Adrenal gland (tissue), 12 donors: ENCODE results near the gene ZSCAN5B. TPM values are rescaled to one million over a fixed set of nuclear protein-coding genes. Genes with fewer than 3 reads are reported as not detected.
"Not testable (repeated sequence)": the region's sequence is repeated elsewhere in the genome, so short reads cannot be mapped to it uniquely, and the experiment has no call there.

Experiments used
- DNase-seq, 7 donors: peaks; one replicate each; pipeline ENCODE4 v3.0.0-alpha.2; 2019 to 2020
- H3K27ac ChIP-seq, 5 donors: fragments of 200-600 bp; sonication (generic) in 4 of 5; 1 replicate in 3 of 5; 2 replicates in 2 of 5; pipeline versions ENCODE4 v1.5.1 to v1.8.0; 2016 to 2020; ENCODE audit warnings: mild to moderate bottlenecking in 1 of 5
- H3K27me3 ChIP-seq: fragments of 200-600 bp; 2 replicates; pipeline ENCODE4 v1.8.0; 2021
- H3K36me3 ChIP-seq, 2 donors: fragments of 200-600 bp; replicated peaks in 1 of 2; 1 replicate in 1 of 2; 2 replicates in 1 of 2; pipeline versions ENCODE4 v1.5.1 to v1.8.0; 2018 to 2022
- H3K4me1 ChIP-seq, 2 donors: fragments of 200-600 bp; replicated peaks in 1 of 2; 1 replicate in 1 of 2; 2 replicates in 1 of 2; pipeline versions ENCODE4 v1.5.1 to v1.8.0; 2018 to 2021
- H3K4me3 ChIP-seq, 4 donors: fragments of 200-600 bp; sonication (generic) in 3 of 4; one replicate each; pipeline ENCODE4 v1.5.1; 2016 to 2018
- H3K9me3 ChIP-seq, 3 donors: fragments of 200-600 bp; sonication (generic) in 1 of 3; replicated peaks in 1 of 3; 1 replicate in 2 of 3; 2 replicates in 1 of 3; pipeline versions ENCODE4 v1.5.1 to v1.8.0; 2016 to 2021
- CTCF ChIP-seq, 6 experiments: fragments of 450-650 bp in 4 of 6; fragments of 200-600 bp in 2 of 6; sonication (generic) in 1 of 6; IDR thresholded peaks; 1 replicate in 5 of 6; 2 replicates in 1 of 6; pipeline versions ENCODE4 v1.5.1 to v1.8.0; 2016 to 2021; ENCODE audit warnings: antibody characterized with exemption in 6 of 6, mild to moderate bottlenecking in 2 of 6, moderate library complexity in 1 of 6
- POLR2A ChIP-seq, 2 donors: fragments of 450-650 bp; IDR thresholded peaks; one replicate each; pipeline ENCODE4 v1.6.1; 2017; ENCODE audit warnings: antibody characterized with exemption in 2 of 2, mild to moderate bottlenecking in 2 of 2, moderate library complexity in 1 of 2
- WGBS, 4 donors: extraction: QIAGEN DNeasy Blood & Tissue Kit in 2 of 4; methylation state at CpG; one replicate each; pipeline versions ENCODE4 v1.1.5 to v1.1.7; 2013 to 2017; 5-methylcytosine and 5-hydroxymethylcytosine counted together
- intact Hi-C, 2 donors: fragments of 100-400 bp; cut with DNase I; formaldehyde crosslinking; loops; one replicate each; pipeline versions ENCODE4 v1.14.1 to v1.15.0; 2022 to 2023
- polyA plus RNA-seq, 3 donors: library from polyadenylated mRNA; stranded (reverse); fragments of 200-250 nt in 2 of 3; fragments of 350-450 nt in 1 of 3; fragmentation: Illumina TruSeq in 1 of 3; extraction: RNeasy Lipid Tissue Mini Kit (QIAGEN cat#74804) in 1 of 3; gene quantifications; one replicate each; pipeline ENCODE4 v1.2.3, GENCODE V29; 2013 to 2014
- total RNA-seq, 9 donors: library from RNA; depleted of rRNA in 4 of 9; stranded (reverse); fragments of >200 nt in 4 of 9; fragments of 120-200 nt in 1 of 9; fragmentation: NEBNext Ultra II Directional in 1 of 9; extraction: Animal tissue kit (Norgen Biotek cat#: 25700) in 1 of 9; gene quantifications; one replicate each; pipeline versions ENCODE4 v1.1.0 to v1.2.4, GENCODE V29; 2013 to 2023
- donor health status: healthy with polysubstance abuse.
- donor health status: Bipolar disorder and iron deficiency.
- donor health status: DM: yes; HTN: yes; CAD: no.
- donor health status: DM: no; HTN: no; CAD: no.
- donor health status: DM: no; HTN: no; CAD: no.
- donor health status: DM: yes; HTN: yes; CAD: no.

ZSCAN5B gene
- total and polyA plus RNA-seq, 12 donors = 0.09 to 0.19 (median 0.12) TPM; not detected in 8

- 42 to 79% (median 74%) methylated on average over 11 of the region's 11 CpGs for WGBS, 4 donors
- TF ChIP-seq POLR2A (IDR thresholded peaks at IDR 0.05) (no peak), CTCF (IDR thresholded peaks at IDR 0.05) (no peak)
- no peak overlapping the region for H3K4me3 ChIP-seq
- no peak overlapping the region for H3K27ac ChIP-seq
- H3K9me3 ChIP-seq = no peaks in the 10 kb centered on the region
- intact Hi-C loops = no loop called here
- no peak for DNase-seq
- H3K4me1 ChIP-seq = no peaks in the 10 kb centered on the region
- H3K27me3 ChIP-seq = no peaks in the 10 kb centered on the region
- H3K36me3 ChIP-seq = no peaks in the 10 kb centered on the region
Measured at GRCh38 chr19:56177564-56178243, 19.9 kb downstream of the ZSCAN5B start.

- no peak for DNase-seq
- H3K4me1 ChIP-seq = no peaks in the 10 kb centered on the region
- H3K27ac ChIP-seq = no peak overlapping the region
- no peak for TF ChIP-seq CTCF (IDR thresholded peaks at IDR 0.05)
- no peak for TF ChIP-seq POLR2A (IDR thresholded peaks at IDR 0.05)
- WGBS, 4 donors = 78 to 83% (median 79%) methylated on average over 18 of the region's 18 CpGs
- H3K4me3 ChIP-seq = no peak overlapping the region
- no peaks in the 10 kb centered on the region for H3K9me3 ChIP-seq
- H3K36me3 ChIP-seq = no peaks in the 10 kb centered on the region
- intact Hi-C loops = no loop called here
- H3K27me3 ChIP-seq = no peaks in the 10 kb centered on the region
Measured at GRCh38 chr19:56176881-56177280, 20.7 kb downstream of the ZSCAN5B start.

GRCh38 chr19:56176310-56176709 lies 21.3 kb downstream of the ZSCAN5B start:
- H3K36me3 ChIP-seq, intact Hi-C loops, H3K4me3 ChIP-seq, H3K4me1 ChIP-seq, H3K27ac ChIP-seq, DNase-seq, H3K27me3 ChIP-seq, H3K9me3 ChIP-seq: not testable (repeated sequence)
- 73 to 83% methylated on average over 7 to 9 of the region's 11 CpGs; no CpG with 5 or more reads in 2 of the 4 donors for WGBS, 4 donors

GRCh38 chr19:56175861-56176307 lies 21.7 kb downstream of the ZSCAN5B start, which contains the start of gene GALP:
GALP (plus strand) TSS chr19:56176008; CDS start chr19:56177109, 1,101 bp downstream.
- DNase-seq, H3K27me3 ChIP-seq, H3K4me1 ChIP-seq, H3K9me3 ChIP-seq, H3K27ac ChIP-seq, H3K36me3 ChIP-seq, H3K4me3 ChIP-seq, intact Hi-C loops: not testable (repeated sequence)
- WGBS, 4 donors = 27 to 73% (median 49%) methylated on average over 6 to 15 of the region's 15 CpGs

GRCh38 chr19:56174550-56174949 lies 23.0 kb downstream of the ZSCAN5B start:
- Histone ChIP-seq H3K9me3 (no peaks in the 10 kb centered on the region), H3K36me3 (no peaks in the 10 kb centered on the region), H3K4me3 (no peak overlapping the region), H3K4me1 (peaks cover 0 to 4% of the 10 kb centered on the region in 2 donors), H3K27me3 (no peaks in the 10 kb centered on the region), H3K27ac (no peak overlapping the region)
- intact Hi-C loops = loop anchor here (5.0 kb wide), 2 partner anchors 87 to 97 kb away; no protein-coding TSS in a partner anchor
- peak in 5 of 7 donors; percentile 38 to 66 (median 56) for DNase-seq
- TF ChIP-seq POLR2A (IDR thresholded peaks at IDR 0.05) = no peak
- no peak for TF ChIP-seq CTCF (IDR thresholded peaks at IDR 0.05)
- WGBS, 4 donors = 23 to 48% (median 31%) methylated on average over 6 to 11 of the region's 11 CpGs
